ENCODE data around the gene GNPTAB. TPM values are rescaled to one million over a fixed set of nuclear protein-coding genes. Genes with fewer than 3 reads are reported as not detected.
A peak's percentile ranks its signal among the peaks of the same experiment; 100 is the strongest.

The GNPTAB gene
- total and polyA plus RNA-seq, 2 of the 13 experiments (the other 11 are each of a cell fraction or from before 2014, with no cell fraction given): 13.6 to 19.4 TPM

DNA sequence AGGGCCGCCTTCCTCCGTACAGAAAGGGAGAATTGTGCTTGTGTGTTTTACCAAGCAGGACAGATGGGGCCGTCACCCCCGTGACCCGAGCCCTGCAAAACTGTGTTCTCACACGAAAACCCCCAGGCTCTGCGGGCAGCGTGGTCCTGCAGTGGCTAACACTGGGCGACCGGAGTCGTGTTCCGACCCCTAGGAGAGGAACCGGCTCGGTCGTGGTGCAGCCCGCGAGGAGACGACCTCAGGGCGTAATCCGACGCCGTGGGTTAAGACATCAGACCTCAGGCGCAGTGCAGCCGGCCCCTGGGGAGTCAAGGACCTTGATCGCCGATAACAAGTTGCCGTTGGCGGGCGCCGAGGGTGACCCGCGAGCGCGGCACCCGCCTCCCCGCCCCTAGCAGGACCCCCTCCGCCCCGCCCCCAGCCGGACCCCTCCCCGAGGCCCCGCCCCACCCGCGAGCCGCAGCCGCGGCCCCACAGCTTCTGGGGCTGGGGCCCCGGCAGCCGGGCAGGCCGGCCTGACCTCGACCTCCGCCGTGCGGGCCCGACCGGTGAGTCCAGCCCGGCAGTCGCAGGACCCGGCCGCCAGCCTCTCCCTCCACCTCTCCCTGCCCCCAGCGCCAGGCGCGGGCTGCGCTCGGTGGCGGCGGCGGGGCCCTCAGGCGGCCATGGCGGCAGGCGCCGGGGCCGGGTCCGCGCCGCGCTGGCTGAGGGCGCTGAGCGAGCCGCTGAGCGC is 133.4 kb downstream of the GNPTAB start, which contains the start of gene CHPT1 (continued):
- TF ChIP-seq, protein P1, sequence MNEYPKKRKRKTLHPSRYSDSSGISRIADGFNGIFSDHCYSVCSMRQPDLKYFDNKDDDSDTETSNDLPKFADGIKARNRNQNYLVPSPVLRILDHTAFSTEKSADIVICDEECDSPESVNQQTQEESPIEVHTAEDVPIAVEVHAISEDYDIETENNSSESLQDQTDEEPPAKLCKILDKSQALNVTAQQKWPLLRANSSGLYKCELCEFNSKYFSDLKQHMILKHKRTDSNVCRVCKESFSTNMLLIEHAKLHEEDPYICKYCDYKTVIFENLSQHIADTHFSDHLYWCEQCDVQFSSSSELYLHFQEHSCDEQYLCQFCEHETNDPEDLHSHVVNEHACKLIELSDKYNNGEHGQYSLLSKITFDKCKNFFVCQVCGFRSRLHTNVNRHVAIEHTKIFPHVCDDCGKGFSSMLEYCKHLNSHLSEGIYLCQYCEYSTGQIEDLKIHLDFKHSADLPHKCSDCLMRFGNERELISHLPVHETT (CRISPR knock-in tag; conservative IDR thresholded peaks at IDR 0.05): 0 out of 2 replicates have a peak, but pooled peaks have one; percentile 19
- TF ChIP-seq MED8 (CRISPR knock-in tag; IDR thresholded peaks at IDR 0.05; ENCODE audit: insufficient replicate concordance) (peak; percentile 62), THRA (CRISPR knock-in tag; IDR thresholded peaks at IDR 0.05; ENCODE audit: borderline replicate concordance) (peak; percentile 76; the same call in 1 of the 2 replicates), NRL (CRISPR knock-in tag; IDR thresholded peaks at IDR 0.05; ENCODE audit: borderline replicate concordance) (0 out of 2 replicates have a peak, but pooled peaks have one; percentile 18), PAF1 (CRISPR knock-in tag; IDR thresholded peaks at IDR 0.05) (no peak), HOXA5 (CRISPR knock-in tag; IDR thresholded peaks at IDR 0.05) (peak; percentile 61; the same call in 1 of the 2 replicates), MAX (IDR thresholded peaks at IDR 0.05) (0 out of 2 replicates have a peak, but pooled peaks have one; percentile 20), HMGXB4 (CRISPR knock-in tag; IDR thresholded peaks at IDR 0.05; ENCODE audit: borderline replicate concordance in 1 of 2, low read depth in 1 of 2) (peak in 1 of 2 experiments; percentile 7; a peak in 1 of 4 replicates), MZF1 (CRISPR knock-in tag; IDR thresholded peaks at IDR 0.05; ENCODE audit: borderline replicate concordance) (no peak), SATB2 (CRISPR knock-in tag; IDR thresholded peaks at IDR 0.05) (0 out of 2 replicates have a peak, but pooled peaks have one; percentile 27), ETV6 (CRISPR knock-in tag; conservative IDR thresholded peaks at IDR 0.05) (peak; percentile 11; the same call in 1 of the 2 replicates), ZBTB33 (CRISPR knock-in tag; IDR thresholded peaks at IDR 0.05) (no peak; the same call in 1 of the 2 replicates), ZC3H4 (CRISPR knock-in tag; IDR thresholded peaks at IDR 0.05; ENCODE audit: borderline replicate concordance) (0 out of 2 replicates have a peak, but pooled peaks have one; percentile 14), MXI1 (IDR thresholded peaks at IDR 0.05; ENCODE audit: borderline replicate concordance, low read depth, low read length) (peak; percentile 8; the same call in 2 of the 3 replicates)
- TF ChIP-seq, protein P2, sequence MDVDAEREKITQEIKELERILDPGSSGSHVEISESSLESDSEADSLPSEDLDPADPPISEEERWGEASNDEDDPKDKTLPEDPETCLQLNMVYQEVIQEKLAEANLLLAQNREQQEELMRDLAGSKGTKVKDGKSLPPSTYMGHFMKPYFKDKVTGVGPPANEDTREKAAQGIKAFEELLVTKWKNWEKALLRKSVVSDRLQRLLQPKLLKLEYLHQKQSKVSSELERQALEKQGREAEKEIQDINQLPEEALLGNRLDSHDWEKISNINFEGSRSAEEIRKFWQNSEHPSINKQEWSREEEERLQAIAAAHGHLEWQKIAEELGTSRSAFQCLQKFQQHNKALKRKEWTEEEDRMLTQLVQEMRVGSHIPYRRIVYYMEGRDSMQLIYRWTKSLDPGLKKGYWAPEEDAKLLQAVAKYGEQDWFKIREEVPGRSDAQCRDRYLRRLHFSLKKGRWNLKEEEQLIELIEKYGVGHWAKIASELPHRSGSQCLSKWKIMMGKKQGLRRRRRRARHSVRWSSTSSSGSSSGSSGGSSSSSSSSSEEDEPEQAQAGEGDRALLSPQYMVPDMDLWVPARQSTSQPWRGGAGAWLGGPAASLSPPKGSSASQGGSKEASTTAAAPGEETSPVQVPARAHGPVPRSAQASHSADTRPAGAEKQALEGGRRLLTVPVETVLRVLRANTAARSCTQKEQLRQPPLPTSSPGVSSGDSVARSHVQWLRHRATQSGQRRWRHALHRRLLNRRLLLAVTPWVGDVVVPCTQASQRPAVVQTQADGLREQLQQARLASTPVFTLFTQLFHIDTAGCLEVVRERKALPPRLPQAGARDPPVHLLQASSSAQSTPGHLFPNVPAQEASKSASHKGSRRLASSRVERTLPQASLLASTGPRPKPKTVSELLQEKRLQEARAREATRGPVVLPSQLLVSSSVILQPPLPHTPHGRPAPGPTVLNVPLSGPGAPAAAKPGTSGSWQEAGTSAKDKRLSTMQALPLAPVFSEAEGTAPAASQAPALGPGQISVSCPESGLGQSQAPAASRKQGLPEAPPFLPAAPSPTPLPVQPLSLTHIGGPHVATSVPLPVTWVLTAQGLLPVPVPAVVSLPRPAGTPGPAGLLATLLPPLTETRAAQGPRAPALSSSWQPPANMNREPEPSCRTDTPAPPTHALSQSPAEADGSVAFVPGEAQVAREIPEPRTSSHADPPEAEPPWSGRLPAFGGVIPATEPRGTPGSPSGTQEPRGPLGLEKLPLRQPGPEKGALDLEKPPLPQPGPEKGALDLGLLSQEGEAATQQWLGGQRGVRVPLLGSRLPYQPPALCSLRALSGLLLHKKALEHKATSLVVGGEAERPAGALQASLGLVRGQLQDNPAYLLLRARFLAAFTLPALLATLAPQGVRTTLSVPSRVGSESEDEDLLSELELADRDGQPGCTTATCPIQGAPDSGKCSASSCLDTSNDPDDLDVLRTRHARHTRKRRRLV (CRISPR knock-in tag; IDR thresholded peaks at IDR 0.05): 0 out of 2 replicates have a peak, but pooled peaks have one; percentile 20
